Left forelimb (tissue), 1 donor: ENCODE data around the gene NFIB.

ENCODE experiments used
- DNase-seq: peaks from one replicate; pipeline ENCODE4 v3.0.0-alpha.2; 2018; ENCODE audit warnings: low spot score

NFIB gene

GRCh38 chr9:14066831-14067230, 247.1 kb downstream of the NFIB start:
- no peak for DNase-seq

- DNase-seq = no peak
Measured at GRCh38 chr9:14066032-14066431, 247.9 kb downstream of the NFIB start.

- no peak for DNase-seq
Measured at GRCh38 chr9:14064940-14065339, 249.0 kb downstream of the NFIB start.

DNA sequence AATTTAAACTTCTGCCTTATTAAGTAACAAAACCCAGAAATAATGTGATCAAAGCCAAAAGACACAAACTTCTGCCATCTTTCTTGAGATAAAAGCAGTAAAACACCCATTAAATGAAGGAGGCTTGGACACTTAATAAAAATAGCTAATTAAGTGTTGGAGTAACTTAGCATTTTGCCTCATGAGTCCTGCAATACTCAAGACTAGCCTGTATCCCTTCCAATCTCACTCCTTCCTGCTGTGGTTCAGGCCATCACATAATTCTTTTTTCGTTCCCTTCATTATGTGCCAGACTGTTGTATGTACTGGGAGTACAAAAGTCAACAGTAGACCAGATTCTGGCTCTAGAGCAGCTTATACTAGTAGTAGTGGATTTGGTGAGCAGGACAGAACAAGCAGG, 250.2 kb downstream of the NFIB start:
- DNase-seq = no peak

GRCh38 chr9:14062586-14063221, 251.2 kb downstream of the NFIB start:
- DNase-seq = no peak

DNA sequence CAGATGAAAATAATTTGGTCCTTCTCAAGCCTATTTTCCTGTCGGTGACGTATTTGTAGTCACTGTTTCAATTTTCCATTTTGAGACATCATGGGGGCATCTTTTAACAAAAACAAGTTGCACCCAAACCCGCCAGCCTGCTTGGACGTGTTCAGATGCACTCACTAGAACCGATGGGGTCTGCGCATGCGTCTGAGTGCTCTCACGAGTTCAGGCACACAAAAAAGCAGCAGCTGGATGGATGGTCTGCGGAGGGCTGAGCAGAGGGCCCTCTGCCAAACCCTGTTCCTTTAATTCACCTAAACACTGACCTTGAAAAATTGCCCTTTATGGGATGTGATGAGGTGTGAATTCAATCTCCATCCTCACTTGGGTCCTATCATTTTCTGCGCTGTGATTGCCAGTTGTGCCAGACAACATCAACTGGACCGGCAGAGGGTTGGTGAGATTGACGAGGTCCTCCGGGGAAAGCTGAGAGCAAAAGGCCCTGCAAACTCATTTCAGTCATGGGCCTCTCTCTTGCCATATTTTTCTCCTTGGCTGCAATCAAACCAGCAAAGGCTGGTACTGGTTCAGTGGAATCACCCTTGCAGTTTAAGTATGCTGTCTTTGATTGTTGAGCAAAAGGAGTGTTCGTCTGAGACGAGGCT, 251.9 kb downstream of the NFIB start:
- DNase-seq = no peak

DNA sequence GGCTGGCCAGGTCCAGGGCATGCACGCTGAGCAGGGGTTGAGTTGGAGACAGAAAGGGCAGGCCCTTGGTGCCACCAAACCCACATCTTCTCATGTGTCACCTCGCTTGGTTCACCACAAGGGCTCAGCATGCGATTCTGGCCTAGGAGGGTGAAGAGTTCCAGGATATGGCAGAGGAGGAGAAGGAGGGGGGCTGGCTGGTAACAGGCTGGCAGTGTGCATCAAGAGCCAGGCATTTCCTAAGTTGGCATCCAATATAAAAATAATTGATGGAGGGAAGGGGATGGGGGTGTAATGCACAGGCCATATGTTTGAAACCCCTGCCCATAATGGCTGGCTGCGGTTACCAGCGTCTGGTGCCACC, 255.6 kb downstream of the NFIB start:
- DNase-seq = no peak

DNA sequence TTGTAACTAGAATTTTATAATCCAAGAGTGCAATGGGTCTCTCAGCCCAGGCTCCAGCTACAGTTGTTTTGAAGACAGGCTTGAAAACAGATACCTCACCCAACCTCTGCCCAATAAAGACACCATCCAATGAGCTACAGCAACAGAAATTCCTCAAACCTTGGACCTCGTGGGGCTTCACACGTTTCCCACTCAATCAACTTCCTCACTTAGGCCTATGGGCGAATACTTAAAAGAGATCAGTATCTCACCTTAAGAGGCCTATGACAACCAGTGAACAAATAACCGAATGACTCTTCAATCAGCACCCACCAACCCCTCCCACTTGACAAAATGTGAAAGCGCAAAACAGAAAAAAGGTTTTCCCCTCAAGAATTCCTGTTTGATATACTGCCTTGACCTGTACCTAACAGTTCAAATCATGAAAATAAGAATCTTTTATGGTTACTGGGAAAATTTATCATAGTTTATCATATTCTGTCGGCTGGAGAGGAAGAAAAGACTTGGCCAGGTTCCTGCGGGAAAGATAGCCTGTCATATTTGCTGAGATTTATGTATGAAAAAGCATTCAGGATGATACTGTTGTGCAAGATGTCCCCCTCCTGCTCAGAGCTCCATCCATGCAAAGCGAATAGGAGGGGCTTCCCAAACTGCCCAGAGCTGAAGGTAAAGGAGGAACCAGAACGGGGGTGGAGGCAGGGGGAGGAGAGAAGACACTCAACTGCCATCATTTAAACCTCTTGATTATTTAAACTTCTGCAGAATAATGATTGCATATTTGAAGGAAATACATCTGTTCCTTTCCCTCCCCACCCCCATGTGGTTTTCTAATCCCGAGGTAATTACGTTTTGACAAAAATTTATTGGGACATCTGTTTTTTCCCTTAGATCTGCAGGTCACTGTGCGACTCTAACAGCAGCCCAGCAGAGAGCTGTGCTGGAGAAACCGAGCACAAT, 256.3 kb downstream of the NFIB start:
- DNase-seq = no peak

DNA sequence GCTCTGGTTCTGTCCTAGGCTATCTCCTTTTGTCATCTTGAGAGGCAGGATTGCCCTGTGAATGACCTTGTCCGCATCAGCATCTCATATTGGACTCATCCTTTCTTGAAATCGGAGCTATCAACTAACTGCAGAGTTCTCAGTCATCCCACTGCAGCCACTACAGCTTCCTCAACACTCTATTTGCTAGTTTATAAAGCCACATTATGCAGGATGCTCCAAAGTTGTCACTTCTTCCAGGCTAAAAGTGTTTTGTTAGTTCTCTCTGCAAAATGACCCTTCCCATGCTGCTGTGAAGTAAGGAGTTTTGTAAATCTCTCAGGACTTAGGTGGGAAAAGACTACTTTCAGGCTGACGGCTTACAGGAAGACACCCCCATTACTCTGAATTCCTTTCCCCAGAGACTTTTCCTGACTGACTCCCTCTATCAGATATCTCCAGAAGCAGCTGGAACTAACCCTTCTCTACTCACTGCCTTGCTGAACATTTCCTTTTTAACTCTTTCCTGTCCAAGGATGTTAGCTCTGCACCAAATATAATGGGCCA, 257.6 kb downstream of the NFIB start:
- no peak for DNase-seq

- DNase-seq = no peak
Measured at GRCh38 chr9:14054096-14054495, 259.8 kb downstream of the NFIB start.

DNA sequence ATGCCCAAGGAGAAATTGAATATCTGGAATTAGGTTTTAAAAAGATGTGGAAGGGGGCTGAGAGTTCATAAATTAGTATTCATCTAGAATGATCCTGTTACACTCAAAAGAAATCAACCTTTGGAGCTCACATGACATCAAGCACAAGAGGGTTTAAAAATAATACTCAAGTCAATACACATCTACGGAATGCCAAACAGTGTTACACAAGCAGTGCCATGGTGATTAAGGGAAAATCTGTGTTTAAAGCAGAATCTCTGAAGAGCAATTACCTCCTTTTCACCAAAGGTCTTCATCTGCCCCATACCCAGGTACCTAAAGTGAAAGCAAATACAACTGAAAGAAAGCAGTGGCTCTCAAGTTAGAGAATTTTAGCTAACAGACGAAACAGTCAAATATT, 261.6 kb downstream of the NFIB start:
- no peak for DNase-seq

- DNase-seq = no peak
Measured at GRCh38 chr9:14051419-14051818, 262.5 kb downstream of the NFIB start.

DNA sequence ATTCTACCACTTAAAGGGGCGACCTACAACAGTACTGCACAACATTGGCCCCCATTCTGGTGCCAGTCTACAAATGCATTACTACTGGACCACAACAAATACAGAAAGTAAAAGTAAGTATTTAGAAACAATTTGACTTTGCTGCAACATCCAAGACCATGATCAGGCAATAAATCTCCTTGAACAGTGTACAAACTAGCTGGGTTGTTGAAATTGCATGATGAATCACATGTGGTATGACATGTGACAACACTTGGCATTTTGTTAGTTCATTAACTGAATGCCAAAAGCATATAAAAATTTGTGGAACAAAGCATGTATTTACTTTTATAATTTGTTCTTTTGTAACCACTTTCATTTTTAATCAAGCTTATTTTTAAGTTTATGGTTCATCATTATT, 270.5 kb downstream of the NFIB start:
- no peak for DNase-seq

DNA sequence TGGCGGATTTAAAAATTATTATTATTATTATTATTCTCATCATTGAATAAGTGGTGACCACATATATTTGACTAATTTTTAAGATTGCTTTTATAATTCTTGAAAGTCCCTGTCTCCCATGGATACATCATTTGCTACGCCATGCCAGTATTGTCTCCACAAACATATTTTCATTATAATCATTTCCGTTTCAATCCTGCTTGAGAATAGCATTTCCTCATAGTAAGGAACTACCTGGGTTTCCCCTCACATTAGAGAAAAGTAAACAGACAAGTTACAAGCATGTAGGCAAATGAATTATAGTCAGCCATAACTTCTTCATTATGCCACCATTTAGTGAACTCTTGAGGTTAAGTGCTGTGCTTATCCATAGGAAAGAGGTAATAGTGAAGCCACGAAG, 276.6 kb downstream of the NFIB start:
- no peak for DNase-seq

DNA sequence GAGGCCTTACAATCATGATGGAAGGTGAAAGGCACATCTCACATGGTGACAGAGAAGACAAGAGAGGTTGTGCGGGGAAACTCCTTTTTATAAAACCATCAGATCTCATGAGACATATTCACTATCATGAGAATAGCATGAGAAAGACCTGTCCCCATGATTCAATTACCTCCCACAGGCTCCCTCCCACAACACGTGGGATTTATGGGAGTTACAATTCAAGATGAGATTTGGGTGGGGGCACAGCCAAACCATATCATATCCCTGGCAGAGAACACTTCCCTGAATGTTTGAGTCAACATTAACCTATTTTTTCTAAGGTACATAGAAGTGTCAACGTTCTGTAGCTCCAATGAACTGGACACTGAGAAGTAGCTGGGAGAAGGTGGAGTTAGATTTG, 280.9 kb downstream of the NFIB start:
- no peak for DNase-seq
